Measurements from ENCODE around the gene FLT4.

The FLT4 gene

DNA sequence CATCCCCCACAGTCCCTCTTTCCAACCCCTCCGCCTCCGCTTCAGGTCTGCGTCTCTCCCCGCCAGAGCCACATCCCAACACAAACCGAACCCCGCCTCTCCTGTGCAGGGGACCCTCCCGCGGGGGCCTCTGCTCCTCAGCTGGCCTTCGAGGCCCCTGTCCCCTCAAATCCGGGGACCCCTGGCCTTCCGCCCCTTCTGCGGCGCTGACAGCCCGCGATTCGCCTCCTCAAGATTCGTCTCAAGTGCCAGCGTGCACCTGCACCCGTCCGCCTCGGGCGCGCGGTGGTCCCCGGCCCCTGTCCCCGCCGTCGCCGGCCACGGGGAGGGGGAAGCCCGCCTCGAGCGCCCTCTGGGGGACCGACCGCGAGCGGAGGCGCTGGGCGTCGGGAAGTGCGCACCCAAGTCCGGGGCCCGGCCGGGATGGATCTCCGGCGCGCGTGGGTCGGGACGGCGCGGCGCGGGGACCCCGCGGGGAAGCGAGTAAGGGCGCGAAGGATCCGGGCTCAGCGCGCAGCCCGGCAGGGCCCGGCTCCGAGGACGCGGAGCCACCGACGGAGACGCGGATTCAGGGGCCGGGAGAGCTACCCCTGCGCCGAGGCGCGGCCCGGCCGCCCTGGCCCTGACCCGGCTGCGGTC is 623 bp downstream of the FLT4 start:
- H3K4me3 ChIP-seq (ENCODE audit: low read length) = no peak overlapping the region

GRCh38 chr5:180647941-180648500 is 1.4 kb downstream of the FLT4 start:
- Histone ChIP-seq H3K4me2 (ENCODE audit: low read length) (no peak overlapping the region), H3K9me2 (replicated peaks; ENCODE audit: control insufficient read depth, low read length) (no peaks in the 10 kb centered on the region), H3K79me2 (ENCODE audit: control insufficient read depth, low read length) (no peaks in the 10 kb centered on the region), H3K4me3 (ENCODE audit: low read length) (no peak overlapping the region), H3K27me3 (ENCODE audit: control insufficient read depth, low read length) (no peaks in the 10 kb centered on the region), H3K9me3 (ENCODE audit: control insufficient read depth, insufficient read depth, low read length) (no peaks in the 10 kb centered on the region), H3K4me1 (ENCODE audit: control insufficient read depth, low read length) (no peaks in the 10 kb centered on the region), H4K20me1 (ENCODE audit: control insufficient read depth, insufficient read depth, low read depth, low read length) (no peaks in the 10 kb centered on the region), H3F3A (ENCODE audit: control insufficient read depth, insufficient read depth) (no peaks in the 10 kb centered on the region), H3K36me3 (ENCODE audit: control insufficient read depth, low read length) (no peaks in the 10 kb centered on the region), H3K27ac (ENCODE audit: low read depth, low read length) (no peak overlapping the region)
- TF ChIP-seq CTCF (IDR thresholded peaks at IDR 0.05; ENCODE audit: low read depth, low read length, poor library complexity, severe bottlenecking) = no peak
- no peak for TF ChIP-seq EZH2phosphoT487 (IDR thresholded peaks at IDR 0.05; ENCODE audit: borderline replicate concordance, low read length)

More for the DNA sequence above, 623 bp downstream of the FLT4 start:
- H3K4me2 ChIP-seq (ENCODE audit: low read length) = no peak overlapping the region
- no peaks in the 10 kb centered on the region for H3K36me3 ChIP-seq (ENCODE audit: control insufficient read depth, low read length)
- TF ChIP-seq CTCF (IDR thresholded peaks at IDR 0.05; ENCODE audit: low read depth, low read length, poor library complexity, severe bottlenecking) (no peak), EZH2phosphoT487 (IDR thresholded peaks at IDR 0.05; ENCODE audit: borderline replicate concordance, low read length) (no peak)
- no peaks in the 10 kb centered on the region for H4K20me1 ChIP-seq (ENCODE audit: control insufficient read depth, insufficient read depth, low read depth, low read length)
- no peaks in the 10 kb centered on the region for H3K79me2 ChIP-seq (ENCODE audit: control insufficient read depth, low read length)
- no peaks in the 10 kb centered on the region for H3K9me3 ChIP-seq (ENCODE audit: control insufficient read depth, insufficient read depth, low read length)
- no peaks in the 10 kb centered on the region for H3K27me3 ChIP-seq (ENCODE audit: control insufficient read depth, low read length)
- H3K9me2 ChIP-seq (replicated peaks; ENCODE audit: control insufficient read depth, low read length) = no peaks in the 10 kb centered on the region
- H3K27ac ChIP-seq (ENCODE audit: low read depth, low read length) = no peak overlapping the region
- H3F3A ChIP-seq (ENCODE audit: control insufficient read depth, insufficient read depth) = no peaks in the 10 kb centered on the region
- H3K4me1 ChIP-seq (ENCODE audit: control insufficient read depth, low read length) = no peaks in the 10 kb centered on the region

DNA sequence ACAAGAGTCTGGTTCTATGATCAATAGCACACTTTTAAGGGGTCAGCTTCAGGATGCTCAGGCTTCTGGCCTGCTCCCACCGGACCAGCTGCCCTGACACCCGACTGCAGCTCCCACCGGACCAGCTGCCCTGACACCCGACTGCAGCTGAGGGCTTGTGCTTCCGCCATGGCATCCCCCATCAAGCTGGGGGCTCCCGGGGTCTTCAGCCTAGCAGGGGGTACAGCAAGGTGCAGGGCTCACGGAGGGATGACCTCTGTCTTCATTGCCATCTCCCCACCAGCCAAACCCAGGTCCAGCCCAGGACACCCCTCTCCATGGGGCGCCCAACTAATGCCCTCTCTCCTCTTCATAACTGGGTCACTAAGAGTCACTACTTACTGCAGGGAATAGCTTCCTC is 1.9 kb downstream of the FLT4 start:
- no peaks in the 10 kb centered on the region for H3K9me3 ChIP-seq (ENCODE audit: control insufficient read depth, insufficient read depth, low read length)
- H3K36me3 ChIP-seq (ENCODE audit: control insufficient read depth, low read length) = no peaks in the 10 kb centered on the region
- no peaks in the 10 kb centered on the region for H3F3A ChIP-seq (ENCODE audit: control insufficient read depth, insufficient read depth)
- H3K4me1 ChIP-seq (ENCODE audit: control insufficient read depth, low read length) = no peaks in the 10 kb centered on the region
- no peaks in the 10 kb centered on the region for H4K20me1 ChIP-seq (ENCODE audit: control insufficient read depth, insufficient read depth, low read depth, low read length)
- no peak overlapping the region for H3K4me2 ChIP-seq (ENCODE audit: low read length)
- H3K27ac ChIP-seq (ENCODE audit: low read depth, low read length) = no peak overlapping the region
- H3K4me3 ChIP-seq (ENCODE audit: low read length) = no peak overlapping the region
- no peaks in the 10 kb centered on the region for H3K27me3 ChIP-seq (ENCODE audit: control insufficient read depth, low read length)
- H3K79me2 ChIP-seq (ENCODE audit: control insufficient read depth, low read length) = no peaks in the 10 kb centered on the region
- no peaks in the 10 kb centered on the region for H3K9me2 ChIP-seq (replicated peaks; ENCODE audit: control insufficient read depth, low read length)
- TF ChIP-seq EZH2phosphoT487 (IDR thresholded peaks at IDR 0.05; ENCODE audit: borderline replicate concordance, low read length) (no peak), CTCF (IDR thresholded peaks at IDR 0.05; ENCODE audit: low read depth, low read length, poor library complexity, severe bottlenecking) (no peak)

Data from DOHH2 (cell line).